Activated T-cell treated with anti-CD3 and anti-CD28 coated beads for 48 hours (primary cell): Measurements from ENCODE around the gene CSF2RB.

Experiments
- DNase-seq: peaks from one replicate; pipeline ENCODE4 v3.0.0-alpha.2; 2020; ENCODE audit warnings: low read depth

CSF2RB gene

DNA sequence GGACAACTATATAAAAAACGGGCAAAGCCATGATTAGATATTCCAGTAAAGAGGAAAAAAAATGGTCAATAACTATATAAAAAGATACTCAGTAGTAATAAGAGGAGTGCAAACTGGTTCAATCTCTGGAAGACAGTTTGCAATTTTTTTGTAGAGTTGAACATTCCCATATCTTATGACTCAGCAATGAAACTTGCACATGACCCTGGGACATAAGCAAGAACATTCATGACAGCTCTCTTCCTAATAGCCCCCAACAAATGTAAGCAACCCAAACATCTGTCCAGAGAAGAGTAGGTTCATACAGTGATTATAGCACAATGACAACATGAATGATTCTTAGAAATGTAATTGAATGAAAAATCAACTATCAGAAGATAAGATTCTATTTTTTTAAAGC lies 21.8 kb upstream of the CSF2RB start:
- no peak for DNase-seq

GRCh38 chr22:36892292-36892691 lies 21.1 kb upstream of the CSF2RB start:
- DNase-seq = no peak

- DNase-seq = no peak
Measured at GRCh38 chr22:36893262-36893661, 20.2 kb upstream of the CSF2RB start.

GRCh38 chr22:36894266-36894665 lies 19.2 kb upstream of the CSF2RB start:
- DNase-seq = no peak

GRCh38 chr22:36897611-36898010 lies 15.8 kb upstream of the CSF2RB start:
- DNase-seq = no peak

DNA sequence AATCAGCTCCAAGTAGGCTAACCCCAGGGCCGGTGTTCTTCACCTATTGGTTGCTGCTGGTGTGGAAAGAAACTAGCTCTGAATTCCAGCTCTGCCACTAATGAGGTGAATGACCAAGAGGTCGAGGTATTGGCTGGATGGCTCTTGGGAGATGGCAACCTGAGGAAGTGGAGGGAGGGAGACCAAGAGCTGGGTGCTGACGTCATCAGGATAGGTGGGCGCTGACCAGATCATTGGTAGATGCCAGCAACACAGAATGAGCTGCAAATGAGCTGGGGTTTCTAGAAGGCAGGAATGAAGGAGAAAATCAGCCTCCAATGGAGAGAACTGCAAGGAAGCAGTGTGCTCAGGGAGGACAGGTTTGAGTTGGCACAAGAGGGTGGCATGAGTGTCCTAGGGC lies 14.7 kb upstream of the CSF2RB start:
- no peak for DNase-seq

DNA sequence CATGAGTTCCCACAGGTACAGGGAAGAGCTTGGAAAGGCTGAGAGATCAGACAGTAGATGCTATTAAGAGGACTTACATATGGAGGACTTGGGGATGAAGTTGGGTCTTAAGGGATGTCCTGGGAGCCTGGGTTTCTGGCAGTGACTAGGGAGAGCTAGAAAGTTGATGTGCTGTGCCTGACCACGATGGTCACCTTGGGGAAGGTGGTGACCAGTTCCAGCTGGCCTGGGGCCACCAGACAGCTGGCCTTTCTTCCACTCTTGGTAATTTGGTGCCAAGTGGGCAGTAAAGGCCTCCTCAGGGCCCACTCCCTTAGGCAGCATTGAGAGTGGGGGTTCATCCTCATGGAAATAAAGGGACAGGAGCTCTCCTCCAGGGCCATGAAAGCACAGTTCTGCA lies 13.9 kb upstream of the CSF2RB start:
- no peak for DNase-seq

DNA sequence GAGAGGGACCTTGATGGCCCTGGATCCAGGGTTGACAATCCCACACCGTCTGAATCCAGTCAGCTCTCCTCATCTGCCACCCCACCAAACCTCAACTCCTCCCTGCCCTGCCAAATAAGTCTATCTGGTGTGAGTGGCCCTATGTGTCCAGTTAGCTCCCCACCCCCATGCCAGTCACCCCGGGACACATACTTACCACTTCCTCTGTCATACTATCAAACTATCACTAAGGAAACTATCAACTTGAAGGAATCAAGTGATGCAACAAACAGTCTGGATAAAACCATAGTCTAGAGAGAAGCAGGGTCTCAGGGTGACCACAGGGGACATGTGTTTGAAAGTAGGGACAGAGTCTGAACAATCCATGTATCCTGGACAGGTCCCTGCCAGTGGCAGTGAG lies 13.2 kb upstream of the CSF2RB start:
- no peak for DNase-seq

DNA sequence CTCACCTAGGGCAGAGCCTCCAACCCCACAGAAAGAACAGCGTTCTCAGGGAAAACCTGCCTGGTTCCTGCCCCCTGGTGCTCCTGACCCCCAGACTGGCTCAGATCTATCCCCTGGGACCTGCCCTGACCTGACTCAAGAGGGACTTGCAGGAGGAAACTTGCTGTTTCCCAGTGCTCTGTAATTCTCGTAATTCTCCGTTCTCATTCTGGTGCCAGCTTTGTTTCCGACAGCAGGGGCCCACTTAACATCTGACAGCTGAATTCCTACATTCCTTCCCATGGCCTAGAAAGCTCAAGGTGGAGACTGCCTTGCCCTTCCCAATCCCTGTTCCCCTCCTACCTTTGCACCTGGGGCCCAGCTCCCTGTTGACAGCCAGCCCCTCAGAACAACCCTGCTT lies 12.5 kb upstream of the CSF2RB start:
- no peak for DNase-seq

GRCh38 chr22:36901411-36902142 lies 11.9 kb upstream of the CSF2RB start:
- no peak for DNase-seq

DNA sequence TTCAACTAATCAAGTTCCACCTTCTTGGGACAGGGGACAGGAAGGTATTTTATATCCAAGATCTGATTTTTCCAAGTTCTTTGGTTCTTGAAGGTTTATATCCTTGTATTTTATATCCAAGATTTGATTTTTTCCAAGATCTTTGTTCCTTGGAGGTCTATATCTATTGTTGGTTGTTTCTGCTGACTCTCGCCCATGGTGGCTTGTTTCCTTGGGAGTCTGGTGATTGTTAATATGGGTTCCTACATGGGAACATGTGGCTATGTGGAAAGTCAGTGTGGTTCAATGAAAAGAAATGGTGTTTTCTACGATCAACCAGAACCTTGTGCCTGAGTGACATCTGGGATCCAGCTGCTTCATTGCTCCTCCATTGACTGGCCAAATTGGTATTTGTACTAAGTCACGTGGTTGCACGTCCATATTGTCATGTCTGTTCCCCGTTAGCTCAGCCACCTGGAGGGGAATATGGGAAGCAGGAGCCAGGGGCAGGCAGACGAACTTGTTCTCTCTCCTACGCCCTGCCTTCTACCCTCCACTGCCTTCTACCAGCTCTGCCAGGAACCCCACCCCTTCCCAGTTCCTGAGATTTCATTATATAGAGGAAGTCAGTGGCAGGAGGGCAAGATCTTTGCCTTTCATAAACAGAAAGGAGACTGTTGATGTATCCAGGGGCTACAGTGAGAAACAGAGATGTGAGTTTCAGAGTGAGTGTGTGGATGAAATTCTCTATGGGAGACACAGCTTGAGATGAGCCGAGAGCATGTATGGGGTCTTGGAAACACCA lies 11.1 kb upstream of the CSF2RB start:
- no peak for DNase-seq

GRCh38 chr22:36904260-36904880 lies 9.1 kb upstream of the CSF2RB start:
- DNase-seq = no peak

- no peak for DNase-seq
Measured at GRCh38 chr22:36907253-36908195, 5.9 kb upstream of the CSF2RB start.

GRCh38 chr22:36910461-36910860 lies 3.0 kb upstream of the CSF2RB start:
- DNase-seq = no peak

- DNase-seq = no peak
Measured at GRCh38 chr22:36911887-36912661, 1.4 kb upstream of the CSF2RB start.

GRCh38 chr22:36912694-36913426 lies 568 bp upstream of the CSF2RB start:
- DNase-seq = no peak

- DNase-seq = no peak
Measured at GRCh38 chr22:36914390-36914752, 943 bp downstream of the CSF2RB start.

- no peak for DNase-seq
Measured at GRCh38 chr22:36916034-36916433, 2.6 kb downstream of the CSF2RB start.

DNA sequence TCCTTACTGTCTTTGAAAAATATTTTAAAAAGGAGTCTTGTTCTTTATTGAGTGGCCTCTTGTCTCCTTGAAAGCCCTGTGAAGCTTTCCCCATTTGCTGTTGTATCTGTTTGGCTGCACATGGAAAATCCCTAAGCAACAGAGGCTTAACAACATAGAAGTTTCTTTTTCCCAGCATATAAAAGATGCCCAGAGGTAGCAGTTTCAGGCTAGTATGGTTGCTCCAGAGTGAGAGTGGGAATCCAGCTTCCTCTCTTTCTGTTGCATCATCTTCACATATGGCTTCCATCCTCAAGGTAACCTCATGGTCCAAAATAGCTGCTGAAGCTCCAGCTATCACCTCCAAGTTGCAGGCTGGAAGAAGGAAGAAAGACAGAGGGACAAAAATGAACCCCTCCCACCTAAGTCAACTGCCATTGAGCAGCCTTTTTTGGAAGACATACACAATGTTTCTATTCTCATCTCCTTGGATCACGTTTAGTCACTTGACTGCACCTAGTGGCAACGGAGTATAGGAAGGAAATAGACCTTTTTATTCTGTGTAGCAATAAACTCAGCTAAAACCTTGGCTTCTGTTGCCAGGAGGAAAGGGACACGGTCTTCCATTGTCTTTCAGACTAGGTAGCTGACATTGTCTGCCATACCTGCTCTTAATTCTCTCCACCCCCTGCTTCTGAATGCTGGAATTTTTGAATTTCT lies 5.3 kb downstream of the CSF2RB start:
- DNase-seq = no peak
